Measurements from ENCODE around the gene ETS1.

DNA sequence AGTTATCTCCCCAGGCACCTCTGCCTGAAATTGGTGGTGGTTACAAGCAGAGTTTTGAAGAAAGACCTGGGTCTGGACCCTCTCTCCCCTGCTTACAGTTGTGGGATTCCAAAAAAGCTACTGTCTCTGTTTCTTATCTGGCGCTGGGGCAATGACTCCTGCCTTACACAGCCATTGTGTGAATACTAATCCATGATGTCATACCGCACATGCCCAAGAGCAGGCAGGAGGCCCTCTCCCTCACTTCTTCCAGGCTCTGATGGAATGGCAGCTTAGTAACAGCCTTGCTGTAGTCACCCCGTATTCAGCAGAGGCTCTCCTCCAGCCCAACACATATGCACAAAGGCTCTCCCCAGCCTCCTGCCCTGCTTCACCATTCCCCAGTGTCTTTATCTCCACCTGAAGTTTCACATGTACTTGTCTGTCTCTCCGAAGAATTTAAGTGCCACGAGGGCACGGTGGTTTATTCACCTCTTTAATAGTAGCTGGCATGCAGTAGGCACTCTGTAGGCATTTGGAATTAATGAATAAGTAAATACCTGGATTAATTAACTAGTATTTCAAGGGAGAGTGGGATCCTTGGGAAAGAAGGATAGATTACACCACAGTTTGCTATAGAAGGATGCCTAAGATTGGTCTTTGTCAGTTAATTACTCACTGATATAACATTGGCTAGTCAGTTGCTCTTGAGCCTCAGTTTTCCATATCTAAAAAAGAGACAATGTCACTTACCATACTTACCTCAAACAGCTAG is 165.6 kb downstream of the ETS1 start:
- TF ChIP-seq PATZ1 (tag by site-specific recombination; IDR thresholded peaks at IDR 0.05) (no peak), ZNF302 (tag by site-specific recombination; IDR thresholded peaks at IDR 0.05; ENCODE audit: low read depth) (no peak), ZNF24 (tag by site-specific recombination; IDR thresholded peaks at IDR 0.05) (no peak), ZNF571 (tag by site-specific recombination; IDR thresholded peaks at IDR 0.05) (no peak), CTCF (tag by site-specific recombination; IDR thresholded peaks at IDR 0.05) (no peak), SCRT1 (tag by site-specific recombination; IDR thresholded peaks at IDR 0.05; ENCODE audit: borderline replicate concordance) (no peak), ZNF76 (tag by site-specific recombination; IDR thresholded peaks at IDR 0.05; ENCODE audit: borderline replicate concordance, low read depth) (no peak), ZSCAN16 (tag by site-specific recombination; IDR thresholded peaks at IDR 0.05) (no peak), YY1 (tag by site-specific recombination; IDR thresholded peaks at IDR 0.05) (no peak), ZNF548 (tag by site-specific recombination; IDR thresholded peaks at IDR 0.05) (no peak)
- TF ChIP-seq, protein P1, sequence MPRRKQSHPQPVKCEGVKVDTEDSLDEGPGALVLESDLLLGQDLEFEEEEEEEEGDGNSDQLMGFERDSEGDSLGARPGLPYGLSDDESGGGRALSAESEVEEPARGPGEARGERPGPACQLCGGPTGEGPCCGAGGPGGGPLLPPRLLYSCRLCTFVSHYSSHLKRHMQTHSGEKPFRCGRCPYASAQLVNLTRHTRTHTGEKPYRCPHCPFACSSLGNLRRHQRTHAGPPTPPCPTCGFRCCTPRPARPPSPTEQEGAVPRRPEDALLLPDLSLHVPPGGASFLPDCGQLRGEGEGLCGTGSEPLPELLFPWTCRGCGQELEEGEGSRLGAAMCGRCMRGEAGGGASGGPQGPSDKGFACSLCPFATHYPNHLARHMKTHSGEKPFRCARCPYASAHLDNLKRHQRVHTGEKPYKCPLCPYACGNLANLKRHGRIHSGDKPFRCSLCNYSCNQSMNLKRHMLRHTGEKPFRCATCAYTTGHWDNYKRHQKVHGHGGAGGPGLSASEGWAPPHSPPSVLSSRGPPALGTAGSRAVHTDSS (tag by site-specific recombination; IDR thresholded peaks at IDR 0.05) = no peak
- TF ChIP-seq, protein P2, sequence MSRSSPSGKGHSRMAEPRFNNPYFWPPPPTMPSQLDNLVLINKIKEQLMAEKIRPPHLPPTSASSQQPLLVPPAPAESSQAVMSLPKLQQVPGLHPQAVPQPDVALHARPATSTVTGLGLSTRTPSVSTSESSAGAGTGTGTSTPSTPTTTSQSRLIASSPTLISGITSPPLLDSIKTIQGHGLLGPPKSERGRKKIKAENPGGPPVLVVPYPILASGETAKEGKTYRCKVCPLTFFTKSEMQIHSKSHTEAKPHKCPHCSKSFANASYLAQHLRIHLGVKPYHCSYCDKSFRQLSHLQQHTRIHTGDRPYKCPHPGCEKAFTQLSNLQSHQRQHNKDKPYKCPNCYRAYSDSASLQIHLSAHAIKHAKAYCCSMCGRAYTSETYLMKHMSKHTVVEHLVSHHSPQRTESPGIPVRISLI (tag by site-specific recombination; IDR thresholded peaks at IDR 0.05) = no peak
- TF ChIP-seq, protein P3, sequence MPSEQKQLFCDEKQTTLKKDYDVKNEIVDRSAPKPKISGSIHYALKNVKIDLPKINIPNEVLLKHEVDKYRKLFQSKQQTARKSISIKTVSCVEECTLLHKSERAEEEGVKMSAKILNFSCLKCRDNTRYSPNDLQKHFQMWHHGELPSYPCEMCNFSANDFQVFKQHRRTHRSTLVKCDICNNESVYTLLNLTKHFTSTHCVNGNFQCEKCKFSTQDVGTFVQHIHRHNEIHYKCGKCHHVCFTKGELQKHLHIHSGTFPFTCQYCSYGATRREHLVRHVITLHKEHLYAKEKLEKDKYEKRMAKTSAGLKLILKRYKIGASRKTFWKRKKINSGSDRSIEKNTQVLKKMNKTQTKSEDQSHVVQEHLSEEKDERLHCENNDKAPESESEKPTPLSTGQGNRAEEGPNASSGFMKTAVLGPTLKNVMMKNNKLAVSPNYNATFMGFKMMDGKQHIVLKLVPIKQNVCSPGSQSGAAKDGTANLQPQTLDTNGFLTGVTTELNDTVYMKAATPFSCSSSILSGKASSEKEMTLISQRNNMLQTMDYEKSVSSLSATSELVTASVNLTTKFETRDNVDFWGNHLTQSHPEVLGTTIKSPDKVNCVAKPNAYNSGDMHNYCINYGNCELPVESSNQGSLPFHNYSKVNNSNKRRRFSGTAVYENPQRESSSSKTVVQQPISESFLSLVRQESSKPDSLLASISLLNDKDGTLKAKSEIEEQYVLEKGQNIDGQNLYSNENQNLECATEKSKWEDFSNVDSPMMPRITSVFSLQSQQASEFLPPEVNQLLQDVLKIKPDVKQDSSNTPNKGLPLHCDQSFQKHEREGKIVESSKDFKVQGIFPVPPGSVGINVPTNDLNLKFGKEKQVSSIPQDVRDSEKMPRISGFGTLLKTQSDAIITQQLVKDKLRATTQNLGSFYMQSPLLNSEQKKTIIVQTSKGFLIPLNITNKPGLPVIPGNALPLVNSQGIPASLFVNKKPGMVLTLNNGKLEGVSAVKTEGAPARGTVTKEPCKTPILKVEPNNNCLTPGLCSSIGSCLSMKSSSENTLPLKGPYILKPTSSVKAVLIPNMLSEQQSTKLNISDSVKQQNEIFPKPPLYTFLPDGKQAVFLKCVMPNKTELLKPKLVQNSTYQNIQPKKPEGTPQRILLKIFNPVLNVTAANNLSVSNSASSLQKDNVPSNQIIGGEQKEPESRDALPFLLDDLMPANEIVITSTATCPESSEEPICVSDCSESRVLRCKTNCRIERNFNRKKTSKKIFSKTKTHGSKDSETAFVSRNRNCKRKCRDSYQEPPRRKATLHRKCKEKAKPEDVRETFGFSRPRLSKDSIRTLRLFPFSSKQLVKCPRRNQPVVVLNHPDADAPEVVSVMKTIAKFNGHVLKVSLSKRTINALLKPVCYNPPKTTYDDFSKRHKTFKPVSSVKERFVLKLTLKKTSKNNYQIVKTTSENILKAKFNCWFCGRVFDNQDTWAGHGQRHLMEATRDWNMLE (tag by site-specific recombination; conservative IDR thresholded peaks at IDR 0.05; ENCODE audit: low read depth) = no peak

All from HEK293 (cell line).